ENCODE measurements around the gene MKI67. TPM values are rescaled to one million over a fixed set of nuclear protein-coding genes. Genes with fewer than 3 reads are reported as not detected.

MKI67 gene
- total RNA-seq, 1 donor from 2014 or later, result 1.2 TPM

- H3K36me3 ChIP-seq, result no peaks in the 10 kb centered on the region
- DNase-seq, result no peak
- H3K27me3 ChIP-seq (ENCODE audit: low read depth), result peaks cover 26% of the 10 kb centered on the region
- H3K27ac ChIP-seq (replicated peaks), result no peak overlapping the region
- intact Hi-C loops (cut with micrococcal nuclease), result no loop called here
- H3K4me1 ChIP-seq, result peaks cover 18% of the 10 kb centered on the region
- no peaks in the 10 kb centered on the region for H3K9me3 ChIP-seq (replicated peaks)
- TF ChIP-seq CTCF (IDR thresholded peaks at IDR 0.05; ENCODE audit: borderline replicate concordance), result no peak
- no peak overlapping the region for H3K4me3 ChIP-seq
Measured at GRCh38 chr10:128130051-128130450, 3.8 kb upstream of the MKI67 start.

- Histone ChIP-seq H3K27me3 (ENCODE audit: low read depth) (peaks cover 35% of the 10 kb centered on the region), H3K4me1 (peaks cover 22% of the 10 kb centered on the region), H3K36me3 (no peaks in the 10 kb centered on the region), H3K4me3 (no peak overlapping the region), H3K9me3 (replicated peaks) (no peaks in the 10 kb centered on the region), H3K27ac (replicated peaks) (no peak overlapping the region)
- intact Hi-C loops (cut with micrococcal nuclease), result no loop called here
- no peak for DNase-seq
- no peak for TF ChIP-seq CTCF (IDR thresholded peaks at IDR 0.05; ENCODE audit: borderline replicate concordance)
Measured at GRCh38 chr10:128128582-128128981, 2.4 kb upstream of the MKI67 start.

- Histone ChIP-seq H3K27me3 (ENCODE audit: low read depth) (peaks cover 55% of the 10 kb centered on the region), H3K4me1 (peaks cover 22% of the 10 kb centered on the region), H3K4me3 (peak overlapping the region; percentile 75), H3K9me3 (replicated peaks) (no peaks in the 10 kb centered on the region), H3K27ac (replicated peaks) (no peak overlapping the region), H3K36me3 (no peaks in the 10 kb centered on the region)
- DNase-seq, result no peak
- no peak for TF ChIP-seq CTCF (IDR thresholded peaks at IDR 0.05; ENCODE audit: borderline replicate concordance)
- intact Hi-C loops (cut with micrococcal nuclease), result no loop called here
Measured at GRCh38 chr10:128125416-128125943, 743 bp downstream of the MKI67 start.

- intact Hi-C loops (cut with micrococcal nuclease), result no loop called here
- peak overlapping the region; percentile 75 for H3K4me3 ChIP-seq
- no peak for DNase-seq
- H3K4me1 ChIP-seq, result peaks cover 22% of the 10 kb centered on the region
- peaks cover 60% of the 10 kb centered on the region for H3K27me3 ChIP-seq (ENCODE audit: low read depth)
- H3K36me3 ChIP-seq, result no peaks in the 10 kb centered on the region
- no peak overlapping the region for H3K27ac ChIP-seq (replicated peaks)
- no peak for TF ChIP-seq CTCF (IDR thresholded peaks at IDR 0.05; ENCODE audit: borderline replicate concordance)
- no peaks in the 10 kb centered on the region for H3K9me3 ChIP-seq (replicated peaks)
Measured at GRCh38 chr10:128124813-128125403, 1.3 kb downstream of the MKI67 start.

- Histone ChIP-seq H3K4me3 (no peak overlapping the region), H3K27ac (replicated peaks) (no peak overlapping the region), H3K4me1 (peaks cover 22% of the 10 kb centered on the region), H3K9me3 (replicated peaks) (no peaks in the 10 kb centered on the region), H3K27me3 (ENCODE audit: low read depth) (peaks cover 71% of the 10 kb centered on the region), H3K36me3 (no peaks in the 10 kb centered on the region)
- DNase-seq, result no peak
- TF ChIP-seq CTCF (IDR thresholded peaks at IDR 0.05; ENCODE audit: borderline replicate concordance), result no peak
- intact Hi-C loops (cut with micrococcal nuclease), result no loop called here
Measured at GRCh38 chr10:128123846-128124245, 2.4 kb downstream of the MKI67 start.

All from left ventricle myocardium inferior (tissue), 1 donor.